ENCODE data around the gene VANGL2.
A peak's percentile ranks its signal among the peaks of the same experiment; 100 is the strongest.

The VANGL2 gene

DNA sequence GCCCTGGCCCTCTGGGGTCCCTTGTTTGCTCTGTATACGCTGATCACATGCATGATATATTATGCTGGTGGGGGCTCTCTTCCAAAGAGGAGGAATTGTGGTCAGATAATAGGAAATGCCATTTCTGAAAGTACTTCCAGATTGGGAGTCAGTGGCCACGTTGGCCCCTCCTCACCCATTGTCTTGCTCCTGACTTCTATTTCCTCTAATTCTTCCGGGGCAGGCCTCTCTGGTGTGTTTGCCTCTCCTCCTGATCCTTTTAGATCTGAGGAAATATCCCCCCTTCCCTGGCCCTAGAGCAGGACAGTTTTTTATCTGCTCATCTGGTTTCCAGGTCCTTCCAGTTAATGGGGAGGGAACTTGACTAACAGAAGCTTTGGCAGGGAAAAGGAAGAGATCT lies 2.9 kb downstream of the VANGL2 start:
- Histone ChIP-seq H3K14ac (ENCODE audit: low read length) (no peak overlapping the region), H3K4ac (ENCODE audit: low read depth, low read length) (no peak overlapping the region), H3K79me1 (ENCODE audit: low read length) (peaks cover 23% of the 10 kb centered on the region), H3K18ac (ENCODE audit: low read length) (no peak overlapping the region), H3K27ac (ENCODE audit: low read depth, low read length) (no peak overlapping the region), H2AK5ac (ENCODE audit: low read length) (no peak overlapping the region), H3K4me3 (ENCODE audit: low read depth, low read length) (no peak overlapping the region), H2AFZ (ENCODE audit: insufficient read depth, low read length, poor library complexity) (no peak overlapping the region), H3K27me3 (ENCODE audit: insufficient read depth, low read length) (no peaks in the 10 kb centered on the region), H3K36me3 (ENCODE audit: control insufficient read depth in 1 of 2, insufficient read depth in 2 of 2, low read length in 2 of 2) (no peaks in the 10 kb centered on the region), H2BK12ac (ENCODE audit: low read length) (no peak overlapping the region), H3K23ac (ENCODE audit: low read length) (no peak overlapping the region), H4K12ac (ENCODE audit: low read depth, low read length) (no peak overlapping the region), H2BK120ac (ENCODE audit: insufficient read depth, low read length, poor library complexity) (no peak overlapping the region), H3K9ac (ENCODE audit: low read length) (no peak overlapping the region), H3K4me2 (ENCODE audit: low read length) (no peak overlapping the region), H4K91ac (ENCODE audit: low read depth, low read length) (no peak overlapping the region), H2BK5ac (ENCODE audit: low read depth, low read length, poor library complexity) (no peak overlapping the region), H3K9me3 (ENCODE audit: insufficient read depth, low read depth, low read length) (no peaks in the 10 kb centered on the region), H4K8ac (ENCODE audit: low read depth, low read length) (no peak overlapping the region), H3K4me1 (ENCODE audit: control insufficient read depth in 1 of 2, insufficient read depth in 2 of 2, low read length in 2 of 2) (peaks cover 27 to 46% of the 10 kb centered on the region in 2 experiments), H3K79me2 (ENCODE audit: control insufficient read depth, insufficient read depth, low read length, poor library complexity) (peaks cover 12% of the 10 kb centered on the region)
- no CpG with 5 or more reads among the region's 3 CpGs for WGBS (ENCODE audit: extremely low coverage, insufficient coverage, insufficient read length)
- no peak for DNase-seq

DNA sequence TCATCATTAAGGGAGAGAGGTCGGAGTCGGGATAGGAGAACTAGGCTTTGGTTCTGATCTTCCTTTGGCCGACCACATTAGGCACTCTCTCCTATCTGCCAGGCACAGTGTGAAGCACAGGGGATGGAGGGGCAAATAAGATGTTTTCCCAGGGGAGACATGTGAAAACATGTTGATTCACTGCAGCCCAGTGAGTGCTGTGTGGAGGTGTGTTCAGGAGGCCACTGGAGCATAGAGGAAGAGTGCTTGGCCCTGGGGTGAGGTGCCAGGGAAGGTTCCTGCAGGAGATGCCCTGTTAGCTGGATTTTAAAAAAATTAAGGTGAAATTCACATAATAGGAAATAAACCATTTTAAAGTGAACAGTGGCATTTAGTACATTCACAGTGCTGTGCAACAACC lies 3.7 kb downstream of the VANGL2 start:
- Histone ChIP-seq H3K9me3 (ENCODE audit: insufficient read depth, low read depth, low read length) (no peaks in the 10 kb centered on the region), H3K14ac (ENCODE audit: low read length) (no peak overlapping the region), H2BK120ac (ENCODE audit: insufficient read depth, low read length, poor library complexity) (no peak overlapping the region), H3K27ac (ENCODE audit: low read depth, low read length) (no peak overlapping the region), H2BK12ac (ENCODE audit: low read length) (no peak overlapping the region), H4K12ac (ENCODE audit: low read depth, low read length) (no peak overlapping the region), H2BK5ac (ENCODE audit: low read depth, low read length, poor library complexity) (no peak overlapping the region), H2AFZ (ENCODE audit: insufficient read depth, low read length, poor library complexity) (no peak overlapping the region), H2AK5ac (ENCODE audit: low read length) (no peak overlapping the region), H3K79me2 (ENCODE audit: control insufficient read depth, insufficient read depth, low read length, poor library complexity) (peaks cover 13% of the 10 kb centered on the region), H3K27me3 (ENCODE audit: insufficient read depth, low read length) (no peaks in the 10 kb centered on the region), H3K18ac (ENCODE audit: low read length) (no peak overlapping the region), H4K8ac (ENCODE audit: low read depth, low read length) (no peak overlapping the region), H3K4ac (ENCODE audit: low read depth, low read length) (no peak overlapping the region), H3K36me3 (ENCODE audit: control insufficient read depth in 1 of 2, insufficient read depth in 2 of 2, low read length in 2 of 2) (no peaks in the 10 kb centered on the region), H4K91ac (ENCODE audit: low read depth, low read length) (no peak overlapping the region), H3K4me1 (ENCODE audit: control insufficient read depth in 1 of 2, insufficient read depth in 2 of 2, low read length in 2 of 2) (peaks cover 35 to 54% of the 10 kb centered on the region in 2 experiments), H3K79me1 (ENCODE audit: low read length) (peaks cover 26% of the 10 kb centered on the region), H3K23ac (ENCODE audit: low read length) (no peak overlapping the region), H3K4me3 (ENCODE audit: low read depth, low read length) (no peak overlapping the region), H3K9ac (ENCODE audit: low read length) (no peak overlapping the region), H3K4me2 (ENCODE audit: low read length) (no peak overlapping the region)
- DNase-seq = no peak
- no CpG with 5 or more reads among the region's 3 CpGs for WGBS (ENCODE audit: extremely low coverage, insufficient coverage, insufficient read length)

DNA sequence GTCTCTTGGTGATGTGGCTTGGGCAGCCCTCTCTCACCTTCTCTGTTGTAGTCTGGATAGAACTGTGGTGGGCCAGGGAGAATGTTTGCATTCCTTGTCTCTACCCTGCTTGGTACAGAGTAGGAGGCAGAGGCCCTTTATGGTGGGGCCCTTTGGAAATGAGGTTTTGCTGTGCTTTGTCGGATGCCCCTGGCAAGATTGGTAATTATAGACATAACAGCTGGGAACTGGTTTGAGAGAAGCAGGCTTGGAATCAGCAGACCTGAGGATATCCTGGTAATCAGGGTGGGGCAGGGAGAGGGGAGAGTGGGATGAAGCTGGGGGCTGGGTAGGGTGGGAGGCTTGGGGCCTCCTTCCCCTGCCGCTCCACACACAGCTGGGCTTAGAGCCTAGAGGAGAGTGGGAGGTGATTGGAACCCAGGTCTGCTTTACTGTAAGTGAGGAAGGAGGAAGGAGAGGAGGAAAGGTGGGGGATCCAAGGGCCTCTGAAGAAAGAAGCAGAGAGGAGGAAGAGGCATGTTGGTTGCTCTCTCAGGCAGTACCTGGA lies 5.0 kb downstream of the VANGL2 start:
- Histone ChIP-seq H2BK120ac (ENCODE audit: insufficient read depth, low read length, poor library complexity) (no peak overlapping the region), H2AFZ (ENCODE audit: insufficient read depth, low read length, poor library complexity) (no peak overlapping the region), H3K27ac (ENCODE audit: low read depth, low read length) (no peak overlapping the region), H4K91ac (ENCODE audit: low read depth, low read length) (no peak overlapping the region), H4K12ac (ENCODE audit: low read depth, low read length) (no peak overlapping the region), H3K36me3 (ENCODE audit: control insufficient read depth in 1 of 2, insufficient read depth in 2 of 2, low read length in 2 of 2) (no peaks in the 10 kb centered on the region), H3K9me3 (ENCODE audit: insufficient read depth, low read depth, low read length) (no peaks in the 10 kb centered on the region), H3K4me2 (ENCODE audit: low read length) (no peak overlapping the region), H2AK5ac (ENCODE audit: low read length) (no peak overlapping the region), H4K8ac (ENCODE audit: low read depth, low read length) (no peak overlapping the region), H3K79me2 (ENCODE audit: control insufficient read depth, insufficient read depth, low read length, poor library complexity) (peaks cover 11% of the 10 kb centered on the region), H3K14ac (ENCODE audit: low read length) (no peak overlapping the region), H3K4me3 (ENCODE audit: low read depth, low read length) (no peak overlapping the region), H3K4me1 (ENCODE audit: control insufficient read depth in 1 of 2, insufficient read depth in 2 of 2, low read length in 2 of 2) (peaks cover 42 to 59% of the 10 kb centered on the region in 2 experiments), H3K79me1 (ENCODE audit: low read length) (peaks cover 20% of the 10 kb centered on the region), H3K4ac (ENCODE audit: low read depth, low read length) (no peak overlapping the region), H3K27me3 (ENCODE audit: insufficient read depth, low read length) (no peaks in the 10 kb centered on the region), H2BK12ac (ENCODE audit: low read length) (no peak overlapping the region), H2BK5ac (ENCODE audit: low read depth, low read length, poor library complexity) (no peak overlapping the region), H3K18ac (ENCODE audit: low read length) (no peak overlapping the region), H3K23ac (ENCODE audit: low read length) (no peak overlapping the region), H3K9ac (ENCODE audit: low read length) (no peak overlapping the region)
- WGBS (ENCODE audit: extremely low coverage, insufficient coverage, insufficient read length) = no CpG with 5 or more reads among the region's 2 CpGs
- DNase-seq = no peak

DNA sequence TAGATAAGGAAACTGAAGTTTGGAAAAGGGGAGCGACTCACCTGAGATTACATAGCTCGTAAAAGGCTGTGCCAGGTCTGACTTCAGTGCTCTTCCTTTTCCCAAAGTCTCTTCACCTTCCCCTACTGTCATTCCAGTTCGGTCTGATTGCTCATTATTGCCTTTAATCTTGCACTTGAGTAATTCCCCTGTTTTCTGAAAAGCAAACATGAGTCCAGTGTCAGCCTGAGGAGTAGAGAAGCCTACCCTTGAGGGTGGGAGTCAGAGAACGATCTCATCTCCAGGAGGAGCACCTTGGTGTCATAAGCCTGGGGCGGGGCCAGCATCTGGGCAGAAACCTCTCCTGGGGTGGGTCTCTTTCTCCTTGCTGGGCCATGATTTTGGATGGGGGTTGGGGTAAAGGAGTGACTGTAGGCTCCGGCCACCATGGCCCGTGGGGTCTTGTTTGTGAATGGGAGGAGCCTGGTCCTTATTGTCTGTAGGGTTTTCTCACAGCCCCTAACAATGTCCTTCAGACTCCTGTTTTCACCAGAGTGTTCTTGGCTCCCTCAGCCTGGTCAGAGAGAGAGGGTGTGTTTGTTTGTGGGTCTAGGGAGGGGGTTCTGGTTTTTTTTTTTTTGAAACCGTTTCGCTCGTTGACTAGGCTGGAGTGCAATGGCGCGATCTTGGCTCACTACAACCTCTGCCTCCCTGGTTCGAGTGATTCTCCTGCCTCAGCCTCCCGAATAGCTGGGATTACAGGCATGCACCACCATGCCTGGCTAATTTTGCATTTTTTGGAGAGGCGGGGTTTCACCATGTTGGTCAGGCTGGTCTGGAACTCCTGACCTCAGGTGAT lies 6.0 kb downstream of the VANGL2 start:
- H3K4me1 ChIP-seq (ENCODE audit: control insufficient read depth in 1 of 2, insufficient read depth in 2 of 2, low read length in 2 of 2) = peaks cover 43 to 60% of the 10 kb centered on the region in 2 experiments
- H2AFZ ChIP-seq (ENCODE audit: insufficient read depth, low read length, poor library complexity) = no peak overlapping the region
- peak in 1 of 2 donors; percentile 29 for DNase-seq
- no peak overlapping the region for H3K9ac ChIP-seq (ENCODE audit: low read length)
- H2BK5ac ChIP-seq (ENCODE audit: low read depth, low read length, poor library complexity) = no peak overlapping the region
- H3K9me3 ChIP-seq (ENCODE audit: insufficient read depth, low read depth, low read length) = no peaks in the 10 kb centered on the region
- H3K79me1 ChIP-seq (ENCODE audit: low read length) = peaks cover 12% of the 10 kb centered on the region
- no peak overlapping the region for H3K4me3 ChIP-seq (ENCODE audit: low read depth, low read length)
- no peak overlapping the region for H4K91ac ChIP-seq (ENCODE audit: low read depth, low read length)
- H3K79me2 ChIP-seq (ENCODE audit: control insufficient read depth, insufficient read depth, low read length, poor library complexity) = peaks cover 5% of the 10 kb centered on the region
- no peak overlapping the region for H3K23ac ChIP-seq (ENCODE audit: low read length)
- H2BK120ac ChIP-seq (ENCODE audit: insufficient read depth, low read length, poor library complexity) = no peak overlapping the region
- no peak overlapping the region for H3K4ac ChIP-seq (ENCODE audit: low read depth, low read length)
- H3K27me3 ChIP-seq (ENCODE audit: insufficient read depth, low read length) = no peaks in the 10 kb centered on the region
- H4K8ac ChIP-seq (ENCODE audit: low read depth, low read length) = no peak overlapping the region
- no peaks in the 10 kb centered on the region for H3K36me3 ChIP-seq (ENCODE audit: control insufficient read depth in 1 of 2, insufficient read depth in 2 of 2, low read length in 2 of 2)
- no CpG with 5 or more reads among the region's 15 CpGs for WGBS (ENCODE audit: extremely low coverage, insufficient coverage, insufficient read length)
- H3K18ac ChIP-seq (ENCODE audit: low read length) = no peak overlapping the region
- no peak overlapping the region for H3K4me2 ChIP-seq (ENCODE audit: low read length)
- H4K12ac ChIP-seq (ENCODE audit: low read depth, low read length) = no peak overlapping the region
- H2BK12ac ChIP-seq (ENCODE audit: low read length) = no peak overlapping the region
- no peak overlapping the region for H3K14ac ChIP-seq (ENCODE audit: low read length)
- H2AK5ac ChIP-seq (ENCODE audit: low read length) = no peak overlapping the region
- H3K27ac ChIP-seq (ENCODE audit: low read depth, low read length) = no peak overlapping the region
